Activated CD8-positive, alpha-beta memory T cell treated with anti-CD3 and anti-CD28 coated beads, Interleukin-2, amount 50 U/mL, for 24 hours (primary cell): ENCODE results near the gene ZZZ3.
A peak's percentile ranks its signal among the peaks of the same experiment; 100 is the strongest.
"Not testable (repeated sequence)": the region's sequence is repeated elsewhere in the genome, so short reads cannot be mapped to it uniquely, and the experiment has no call there.

Source experiments
- DNase-seq: peaks from one replicate; pipeline ENCODE4 v3.0.0-alpha.2; 2020; ENCODE audit errors: extremely low read depth

ZZZ3 gene

GRCh38 chr1:77682460-77683159 lies at the start of gene ZZZ3:
Gene ZZZ3, minus strand, starts transcription at chr1:77682658. Its CDS starts 49,304 bp downstream, at chr1:77633354.
- peak; percentile 72 for DNase-seq

DNA sequence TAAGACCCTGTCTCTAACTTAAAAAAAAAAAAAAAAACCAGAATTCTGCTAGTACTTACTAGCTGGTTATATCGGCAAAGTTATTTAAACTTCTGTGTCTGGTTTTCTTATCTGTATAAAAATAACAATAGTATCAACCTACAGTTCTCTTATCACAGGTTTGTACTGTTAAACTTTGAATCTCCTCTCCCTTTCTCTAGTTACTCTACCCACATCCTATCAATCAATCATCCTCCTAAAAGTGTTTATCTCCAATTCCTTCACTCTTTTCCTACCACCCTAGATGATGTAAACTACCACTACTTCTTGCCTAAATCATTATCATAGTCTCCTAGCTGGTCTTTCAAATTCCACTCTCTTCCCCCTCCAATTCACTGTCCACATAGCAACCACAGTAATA lies 49.6 kb upstream of the ZZZ3 start:
- DNase-seq = no peak

GRCh38 chr1:77725706-77726105 lies 43.2 kb upstream of the ZZZ3 start:
- no peak for DNase-seq

- DNase-seq = no peak
Observed at GRCh38 chr1:77718181-77718580, 35.7 kb upstream of the ZZZ3 start.

DNA sequence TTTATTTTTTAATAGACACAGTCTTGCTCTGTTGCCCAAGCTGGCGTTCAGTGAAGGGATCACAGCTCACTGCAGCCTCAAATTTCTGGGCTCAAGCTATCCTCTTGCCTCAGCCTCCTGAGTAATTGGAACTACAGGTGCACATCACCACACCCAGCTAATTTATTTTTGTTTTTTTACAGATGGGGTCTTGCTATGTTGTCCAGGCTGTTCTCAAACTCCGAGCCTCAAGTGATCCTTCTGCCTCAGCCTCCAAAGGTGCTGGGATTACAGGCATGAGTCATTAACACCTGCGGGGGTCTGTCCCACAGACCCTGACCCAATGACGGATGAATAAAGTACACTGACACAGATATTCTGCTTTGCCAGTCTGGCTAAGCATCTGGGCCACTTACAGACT lies 33.6 kb upstream of the ZZZ3 start:
- DNase-seq = no peak

GRCh38 chr1:77709727-77710126 lies 27.3 kb upstream of the ZZZ3 start:
- DNase-seq = no peak

GRCh38 chr1:77706321-77706720 lies 23.9 kb upstream of the ZZZ3 start:
- no peak for DNase-seq

DNA sequence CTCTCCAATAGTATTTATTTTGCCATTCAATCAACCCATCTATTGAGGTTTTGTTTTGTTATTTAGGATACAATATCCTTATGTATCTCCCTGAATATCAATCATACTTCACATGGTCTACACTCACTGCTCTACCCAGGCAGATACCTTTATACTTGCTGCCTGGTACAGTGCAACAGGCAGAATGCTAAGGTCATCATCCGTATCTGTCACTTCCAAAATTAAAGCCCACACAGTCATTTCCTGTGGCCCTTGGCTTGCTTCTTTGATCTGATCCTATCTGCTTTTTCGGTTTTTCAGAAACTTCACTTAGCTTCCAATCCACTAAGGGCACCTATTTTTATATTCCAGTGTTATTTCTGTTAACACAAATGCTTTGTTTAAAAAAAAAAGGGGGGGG lies 22.3 kb upstream of the ZZZ3 start:
- DNase-seq = no peak

- DNase-seq = not testable (repeated sequence)
Observed at GRCh38 chr1:77699673-77700072, 17.2 kb upstream of the ZZZ3 start.

DNA sequence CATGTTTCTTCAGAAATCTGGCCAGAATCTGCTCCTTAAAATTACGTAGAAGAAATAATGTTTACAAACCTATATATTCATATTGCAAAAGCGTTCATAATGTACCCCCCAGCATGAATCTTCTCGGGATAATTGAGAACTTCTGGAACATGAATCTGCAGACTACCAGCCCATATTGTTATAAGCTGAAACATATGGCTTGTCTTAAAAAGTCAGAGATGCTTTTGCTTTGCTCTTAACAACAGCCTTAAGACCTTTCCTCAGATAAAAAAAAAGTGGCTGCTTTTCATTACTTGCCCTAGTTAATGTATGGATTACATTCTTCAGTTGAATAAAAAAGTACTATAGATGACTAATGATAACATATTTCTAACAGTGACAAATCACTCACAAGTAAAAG lies 15.0 kb upstream of the ZZZ3 start:
- DNase-seq = no peak

- DNase-seq = no peak
Observed at GRCh38 chr1:77688939-77689338, 6.5 kb upstream of the ZZZ3 start.

- no peak for DNase-seq
Observed at GRCh38 chr1:77687519-77687906, 5.1 kb upstream of the ZZZ3 start.

- no peak for DNase-seq
Observed at GRCh38 chr1:77686796-77687518, 4.5 kb upstream of the ZZZ3 start.

GRCh38 chr1:77683160-77684148 lies 996 bp upstream of the ZZZ3 start:
- peak; percentile 77 for DNase-seq

DNA sequence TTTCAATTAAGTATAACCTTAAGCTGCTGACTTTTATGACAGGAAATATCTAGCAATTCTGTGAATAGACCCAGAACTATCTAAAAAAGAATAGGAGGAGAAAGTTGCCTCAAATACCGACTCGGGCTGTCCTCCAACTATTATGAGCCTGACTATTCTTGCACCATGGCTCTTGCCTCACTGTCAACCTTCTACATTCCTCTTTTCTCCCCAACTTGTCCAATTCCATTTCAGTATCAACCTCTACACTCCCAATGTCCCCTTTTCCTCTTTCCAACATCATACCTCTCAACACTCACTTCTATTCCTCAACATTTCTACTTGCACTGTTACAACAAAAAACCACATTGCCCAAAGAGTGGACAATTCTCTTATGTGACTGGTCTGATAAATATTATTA lies 2.3 kb downstream of the ZZZ3 start:
- no peak for DNase-seq

GRCh38 chr1:77678660-77679610 lies 3.5 kb downstream of the ZZZ3 start:
- DNase-seq = no peak

GRCh38 chr1:77674807-77675206 lies 7.7 kb downstream of the ZZZ3 start:
- not testable (repeated sequence) for DNase-seq

DNA sequence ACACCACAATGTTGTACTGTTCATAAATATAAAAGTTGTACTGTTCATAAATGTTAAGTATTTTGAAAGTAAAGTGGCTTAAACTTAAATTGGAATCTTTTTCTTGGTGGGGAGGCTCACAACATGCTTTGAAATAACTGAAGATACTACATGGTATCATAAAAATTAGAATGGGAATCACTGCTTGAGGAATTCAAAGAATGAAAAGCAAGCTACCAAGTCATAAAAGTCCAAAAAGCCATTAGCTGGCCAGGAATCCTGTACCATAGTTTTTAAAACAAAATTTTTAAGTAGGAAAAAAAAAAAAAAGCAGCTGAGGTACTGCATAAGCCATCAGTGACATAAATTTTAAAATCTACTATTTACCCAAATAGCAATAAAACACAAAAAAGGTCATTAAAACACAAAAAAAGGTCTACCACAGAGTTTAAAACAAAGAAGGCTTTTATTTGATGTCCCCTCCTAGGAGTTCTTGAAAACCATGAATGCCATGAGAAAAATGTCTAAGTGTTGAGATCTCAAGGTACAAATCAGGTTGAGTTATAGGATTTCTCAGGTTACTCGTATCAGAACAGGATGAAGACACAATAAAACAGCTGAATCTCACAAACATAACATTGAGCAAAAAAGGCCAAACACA lies 8.6 kb downstream of the ZZZ3 start:
- DNase-seq = no peak

DNA sequence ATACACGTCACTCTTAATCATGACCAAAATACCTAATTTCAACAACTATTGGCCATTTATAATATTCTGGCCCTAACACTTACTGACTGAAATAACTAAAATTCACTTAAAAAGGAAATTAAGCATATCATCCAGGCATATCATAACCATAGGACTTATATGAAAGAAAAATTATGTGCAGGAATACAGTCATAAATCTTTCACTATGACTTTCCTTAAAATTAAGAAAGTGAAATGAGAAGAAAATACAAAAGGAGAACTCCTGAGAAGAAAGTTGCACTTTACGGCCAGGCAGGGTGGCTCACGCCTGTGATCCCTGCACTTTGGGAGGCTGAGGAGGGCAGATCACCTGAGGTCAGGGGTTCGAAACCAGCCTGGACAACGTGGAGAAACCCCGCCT lies 9.4 kb downstream of the ZZZ3 start:
- no peak for DNase-seq

- no peak for DNase-seq
Observed at GRCh38 chr1:77672374-77672773, 10.1 kb downstream of the ZZZ3 start.

- no peak for DNase-seq
Observed at GRCh38 chr1:77671836-77672235, 10.6 kb downstream of the ZZZ3 start.
